OCI-LY1 (cell line): Measurements from ENCODE around the gene CRYM.

Experiments used
- EZH2 ChIP-seq: fragments of 200-600 bp; sonication (generic), shearing (Covaris generic); IDR thresholded peaks from 2 replicates; pipeline ENCODE4 v1.8.0; 2017; ENCODE audit warnings: borderline replicate concordance, mixed run types, mild to moderate bottlenecking, antibody characterized with exemption, low read length, moderate library complexity, mixed read lengths
- TF ChIP-seq, protein P1 (sequence below): fragments of 200-600 bp; sonication (generic), shearing (Covaris generic); IDR thresholded peaks from 2 replicates; pipeline ENCODE4 v1.5.1; 2017; ENCODE audit warnings: mild to moderate bottlenecking, antibody characterized with exemption, low read length, moderate library complexity, mixed read lengths

- TF ChIP-seq, protein P1, sequence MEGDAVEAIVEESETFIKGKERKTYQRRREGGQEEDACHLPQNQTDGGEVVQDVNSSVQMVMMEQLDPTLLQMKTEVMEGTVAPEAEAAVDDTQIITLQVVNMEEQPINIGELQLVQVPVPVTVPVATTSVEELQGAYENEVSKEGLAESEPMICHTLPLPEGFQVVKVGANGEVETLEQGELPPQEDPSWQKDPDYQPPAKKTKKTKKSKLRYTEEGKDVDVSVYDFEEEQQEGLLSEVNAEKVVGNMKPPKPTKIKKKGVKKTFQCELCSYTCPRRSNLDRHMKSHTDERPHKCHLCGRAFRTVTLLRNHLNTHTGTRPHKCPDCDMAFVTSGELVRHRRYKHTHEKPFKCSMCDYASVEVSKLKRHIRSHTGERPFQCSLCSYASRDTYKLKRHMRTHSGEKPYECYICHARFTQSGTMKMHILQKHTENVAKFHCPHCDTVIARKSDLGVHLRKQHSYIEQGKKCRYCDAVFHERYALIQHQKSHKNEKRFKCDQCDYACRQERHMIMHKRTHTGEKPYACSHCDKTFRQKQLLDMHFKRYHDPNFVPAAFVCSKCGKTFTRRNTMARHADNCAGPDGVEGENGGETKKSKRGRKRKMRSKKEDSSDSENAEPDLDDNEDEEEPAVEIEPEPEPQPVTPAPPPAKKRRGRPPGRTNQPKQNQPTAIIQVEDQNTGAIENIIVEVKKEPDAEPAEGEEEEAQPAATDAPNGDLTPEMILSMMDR = no peak
- no peak for TF ChIP-seq EZH2
These were observed 46.2 kb upstream of the CRYM start for GRCh38 chr16:21324267-21324666.
